HG02610 (cell line): ENCODE data around the gene SMC1A.

ENCODE experiments used
- ATAC-seq: cut with Tn5 transposase; IDR thresholded peaks from one replicate; pipeline ENCODE4 v1.9.1; 2021; ENCODE audit warnings: mild to moderate bottlenecking, moderate library complexity; ENCODE audit not compliant: unreplicated experiment

Gene SMC1A

GRCh38 chrX:53347948-53348347 lies 74.5 kb downstream of the SMC1A start:
- no peak for ATAC-seq

GRCh38 chrX:53340852-53341645 lies 81.4 kb downstream of the SMC1A start:
- no peak for ATAC-seq

- ATAC-seq: no peak
Measured at GRCh38 chrX:53337101-53337500, 85.4 kb downstream of the SMC1A start.

- ATAC-seq: no peak
Measured at GRCh38 chrX:53333853-53334252, 88.6 kb downstream of the SMC1A start.

GRCh38 chrX:53332204-53332603 lies 90.2 kb downstream of the SMC1A start:
- no peak for ATAC-seq

- ATAC-seq: no peak
Measured at GRCh38 chrX:53330331-53330730, 92.1 kb downstream of the SMC1A start.

- ATAC-seq: no peak
Measured at GRCh38 chrX:53324803-53325202, 97.7 kb downstream of the SMC1A start.
